ENCODE data around the gene PANK4. TPM values are rescaled to one million over a fixed set of nuclear protein-coding genes. Genes with fewer than 3 reads are reported as not detected.
A peak's percentile ranks its signal among the peaks of the same experiment; 100 is the strongest.

Gene PANK4
- total RNA-seq, 6 experiments from 2014 or later: 20.6 to 26.4 (median 24.0) TPM

DNA sequence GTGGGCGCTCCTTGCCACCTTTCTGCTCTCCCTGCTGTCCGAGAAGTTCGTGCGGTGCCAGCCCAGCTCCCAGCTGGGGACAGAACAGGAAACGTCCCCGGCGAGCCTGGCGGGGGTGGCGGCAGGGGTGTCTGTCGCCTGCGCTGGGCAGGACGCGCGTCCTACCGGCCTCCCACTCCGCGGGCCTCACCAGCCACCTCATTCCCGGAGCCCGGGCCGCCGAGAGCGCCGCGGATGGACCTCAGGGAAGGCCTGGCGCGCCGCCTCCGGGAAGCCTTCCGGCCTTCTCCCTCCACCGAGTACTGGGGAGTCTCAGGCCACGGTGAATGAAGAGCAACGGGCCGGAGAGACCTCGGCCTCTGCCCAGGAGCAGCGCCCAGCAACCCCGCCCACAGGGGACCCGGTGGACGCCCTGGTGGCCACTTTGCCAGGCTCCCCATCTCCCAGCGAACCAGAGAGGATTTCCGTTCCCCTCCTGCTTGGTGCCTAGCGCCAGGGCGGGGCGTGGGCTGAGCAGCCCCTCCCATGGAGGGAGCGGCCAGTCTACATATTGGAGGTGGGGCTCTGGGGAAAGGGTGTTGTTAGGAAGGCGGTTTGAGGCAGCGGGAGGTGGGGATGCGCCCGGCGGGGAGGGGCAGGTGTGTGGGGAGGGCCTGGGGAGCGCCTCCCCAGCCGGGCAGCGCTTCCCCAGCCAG is 20.3 kb upstream of the PANK4 start:
- peak overlapping the region; percentile 64; the same call in 1 of the 2 replicates for H3K27ac Mint-ChIP-seq
- H3K4me3 Mint-ChIP-seq: peak overlapping the region; percentile 77
- TF ChIP-seq, protein P1, sequence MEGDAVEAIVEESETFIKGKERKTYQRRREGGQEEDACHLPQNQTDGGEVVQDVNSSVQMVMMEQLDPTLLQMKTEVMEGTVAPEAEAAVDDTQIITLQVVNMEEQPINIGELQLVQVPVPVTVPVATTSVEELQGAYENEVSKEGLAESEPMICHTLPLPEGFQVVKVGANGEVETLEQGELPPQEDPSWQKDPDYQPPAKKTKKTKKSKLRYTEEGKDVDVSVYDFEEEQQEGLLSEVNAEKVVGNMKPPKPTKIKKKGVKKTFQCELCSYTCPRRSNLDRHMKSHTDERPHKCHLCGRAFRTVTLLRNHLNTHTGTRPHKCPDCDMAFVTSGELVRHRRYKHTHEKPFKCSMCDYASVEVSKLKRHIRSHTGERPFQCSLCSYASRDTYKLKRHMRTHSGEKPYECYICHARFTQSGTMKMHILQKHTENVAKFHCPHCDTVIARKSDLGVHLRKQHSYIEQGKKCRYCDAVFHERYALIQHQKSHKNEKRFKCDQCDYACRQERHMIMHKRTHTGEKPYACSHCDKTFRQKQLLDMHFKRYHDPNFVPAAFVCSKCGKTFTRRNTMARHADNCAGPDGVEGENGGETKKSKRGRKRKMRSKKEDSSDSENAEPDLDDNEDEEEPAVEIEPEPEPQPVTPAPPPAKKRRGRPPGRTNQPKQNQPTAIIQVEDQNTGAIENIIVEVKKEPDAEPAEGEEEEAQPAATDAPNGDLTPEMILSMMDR (IDR thresholded peaks at IDR 0.05): peak; percentile 63
- no peaks in the 10 kb centered on the region for H3K9me3 Mint-ChIP-seq
- no peaks in the 10 kb centered on the region for H3K36me3 Mint-ChIP-seq (ENCODE audit: low read depth)
- H3K27me3 Mint-ChIP-seq (ENCODE audit: insufficient read depth): peaks cover 3% of the 10 kb centered on the region
- H3K4me1 Mint-ChIP-seq (ENCODE audit: low read depth): peaks cover 12% of the 10 kb centered on the region; the same call in 1 of the 2 replicates
- DNase-seq: peak; percentile 72

DNA sequence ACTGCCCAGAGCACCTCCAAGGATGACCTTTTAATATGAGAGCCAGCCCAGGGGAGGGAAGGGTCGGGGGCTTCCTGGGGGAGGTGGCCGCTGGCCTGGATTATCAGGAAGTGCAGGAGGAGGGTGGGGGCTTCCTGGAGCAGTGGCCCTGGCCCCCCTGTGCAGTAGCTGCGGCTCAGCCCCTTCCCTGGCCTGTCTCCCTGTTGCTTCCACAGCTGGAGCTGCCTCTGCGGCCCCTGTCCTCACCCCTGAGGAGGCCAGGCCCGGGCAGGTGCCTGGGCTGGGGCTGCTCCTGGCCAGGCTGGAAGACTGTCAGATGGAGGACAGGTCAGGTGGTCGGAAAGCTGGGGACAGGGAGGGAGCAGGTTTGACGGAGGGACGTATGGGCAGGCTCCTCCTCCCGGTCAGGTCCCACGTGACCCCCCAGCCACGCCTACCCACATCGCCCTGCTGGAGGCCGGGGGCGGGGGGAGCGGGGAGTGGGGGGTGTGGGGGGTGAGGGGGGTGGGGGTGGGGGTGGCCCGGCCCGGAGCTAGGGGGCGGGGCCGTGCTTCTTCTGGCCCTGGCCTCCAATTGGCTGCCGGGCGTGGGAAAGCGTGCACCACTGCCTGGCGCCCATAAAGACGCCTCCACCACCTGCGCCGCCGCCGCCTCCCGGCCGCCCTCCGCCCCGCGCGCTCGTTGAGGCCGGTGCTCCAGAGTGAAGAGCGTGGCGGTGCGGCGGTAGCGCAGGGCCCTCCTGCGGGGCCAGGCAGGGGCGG is 19.5 kb upstream of the PANK4 start:
- Mint-ChIP-seq H3K27me3 (ENCODE audit: insufficient read depth) (peaks cover under 1% of the 10 kb centered on the region), H3K36me3 (ENCODE audit: low read depth) (no peaks in the 10 kb centered on the region), H3K4me1 (ENCODE audit: low read depth) (peaks cover 12% of the 10 kb centered on the region; the same call in 1 of the 2 replicates), H3K9me3 (no peaks in the 10 kb centered on the region), H3K4me3 (peak overlapping the region; percentile 77), H3K27ac (no peak overlapping the region)
- peak; percentile 56 for DNase-seq
- TF ChIP-seq, protein P1 (IDR thresholded peaks at IDR 0.05): no peak

DNA sequence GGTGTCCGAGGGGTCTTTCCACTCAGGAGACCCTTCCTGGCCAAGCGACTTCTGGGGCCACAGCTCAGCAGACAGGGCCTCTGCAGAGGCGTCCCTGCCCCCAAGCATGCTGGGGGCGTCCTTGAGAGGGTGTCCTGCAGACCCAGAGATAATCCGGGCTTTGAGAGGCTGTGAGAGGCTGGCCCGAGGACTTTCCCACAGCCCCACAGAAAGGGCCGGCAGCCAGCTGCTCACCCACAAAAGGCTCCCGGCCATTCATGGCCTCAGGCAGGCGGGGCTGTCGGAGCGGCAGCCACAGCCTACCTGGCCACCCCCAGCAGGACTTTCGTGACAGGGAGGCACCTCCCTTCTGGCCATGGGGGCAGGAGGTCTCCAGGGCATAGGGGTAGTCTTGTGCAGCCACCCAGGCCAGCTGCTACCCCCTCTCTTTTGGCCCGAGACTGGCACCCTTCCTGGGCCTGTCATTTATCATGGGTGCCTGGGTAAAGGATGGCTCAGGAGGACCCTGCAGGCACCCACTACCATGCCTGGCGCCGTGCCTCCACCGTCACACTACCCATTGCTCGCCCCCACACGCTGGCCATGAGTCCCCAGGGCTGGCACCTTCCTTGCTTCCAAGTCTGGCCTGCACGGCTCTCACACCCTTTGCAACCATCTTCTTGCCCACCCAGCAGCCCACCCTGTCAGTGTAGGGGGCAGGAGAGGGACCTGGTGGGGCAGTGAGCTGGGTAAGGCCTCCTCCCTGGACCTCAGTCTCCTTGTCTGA is 18.7 kb upstream of the PANK4 start:
- Mint-ChIP-seq H3K36me3 (ENCODE audit: low read depth) (no peaks in the 10 kb centered on the region), H3K4me1 (ENCODE audit: low read depth) (peaks cover 12% of the 10 kb centered on the region; the same call in 1 of the 2 replicates), H3K27ac (peak overlapping the region; percentile 9; the same call in 1 of the 2 replicates), H3K27me3 (ENCODE audit: insufficient read depth) (no peaks in the 10 kb centered on the region; the same call in none of the 2 replicates), H3K9me3 (no peaks in the 10 kb centered on the region), H3K4me3 (no peak overlapping the region)
- no peak for DNase-seq
- TF ChIP-seq, protein P1 (IDR thresholded peaks at IDR 0.05): no peak

DNA sequence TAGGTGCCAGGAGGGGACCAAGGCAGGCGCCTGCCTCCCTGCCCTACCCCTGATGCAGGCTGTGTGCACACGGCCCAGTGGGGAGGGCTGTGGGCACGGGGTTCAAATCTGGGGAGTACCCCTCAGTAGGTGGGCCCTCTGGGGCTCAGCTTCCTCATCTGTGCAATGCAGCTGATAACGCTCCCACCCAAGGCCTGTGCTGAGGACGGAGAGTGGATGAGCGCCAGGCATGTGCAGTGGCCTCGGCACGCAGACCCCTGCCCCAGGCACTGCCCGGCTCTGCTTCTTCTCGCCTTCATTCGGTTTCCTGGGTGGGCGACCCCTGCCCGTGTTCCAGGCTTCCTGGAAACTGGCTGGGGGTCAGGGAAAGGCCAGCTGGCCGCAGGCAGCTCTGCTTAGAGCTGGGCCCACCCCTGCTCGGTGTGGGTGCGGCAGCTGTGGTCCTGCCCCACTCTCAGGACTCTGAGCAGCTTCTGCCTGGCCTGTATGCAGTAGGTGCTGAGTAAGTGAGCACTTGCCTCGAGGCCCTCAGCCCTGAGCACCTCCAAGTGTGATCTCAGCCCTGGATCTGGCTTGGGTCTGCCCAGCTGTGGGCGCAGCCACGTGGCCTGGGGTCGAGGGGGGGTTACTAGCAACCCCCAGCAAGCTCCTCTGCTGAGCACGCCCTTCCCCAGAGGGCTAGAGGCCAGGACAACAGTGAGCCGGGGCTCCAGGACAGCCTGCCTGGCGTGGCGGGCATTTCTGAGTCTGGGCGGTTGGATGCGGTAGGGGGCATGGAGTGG is 17.9 kb upstream of the PANK4 start:
- no peak for DNase-seq
- no peaks in the 10 kb centered on the region for H3K36me3 Mint-ChIP-seq (ENCODE audit: low read depth)
- H3K4me3 Mint-ChIP-seq: no peak overlapping the region; the same call in 1 of the 2 replicates
- no peaks in the 10 kb centered on the region for H3K9me3 Mint-ChIP-seq
- no peaks in the 10 kb centered on the region; the same call in none of the 2 replicates for H3K27me3 Mint-ChIP-seq (ENCODE audit: insufficient read depth)
- TF ChIP-seq, protein P1 (IDR thresholded peaks at IDR 0.05): no peak
- H3K27ac Mint-ChIP-seq: peak overlapping the region; percentile 9; the same call in 1 of the 2 replicates
- peaks cover 12% of the 10 kb centered on the region; the same call in 1 of the 2 replicates for H3K4me1 Mint-ChIP-seq (ENCODE audit: low read depth)

Measured in HFFc6 (cell line).